ENCODE data around the gene FBXW8.

FBXW8 gene

GRCh38 chr12:117002051-117002817, 91.5 kb downstream of the FBXW8 start:
- Mint-ChIP-seq H3K27ac (peak overlapping the region; percentile 47), H3K4me1 (no peaks in the 10 kb centered on the region), H3K36me3 (ENCODE audit: low read depth) (peaks cover 32% of the 10 kb centered on the region), H3K27me3 (ENCODE audit: low read depth, poor library complexity) (no peaks in the 10 kb centered on the region), H3K9me3 (no peaks in the 10 kb centered on the region), H3K4me3 (no peak overlapping the region)
- no peak for DNase-seq
- TF ChIP-seq CTCF (IDR thresholded peaks at IDR 0.05), result no peak

GRCh38 chr12:117003883-117004404, 93.2 kb downstream of the FBXW8 start:
- no peak for TF ChIP-seq CTCF (IDR thresholded peaks at IDR 0.05)
- DNase-seq, result no peak
- Mint-ChIP-seq H3K27me3 (ENCODE audit: low read depth, poor library complexity) (no peaks in the 10 kb centered on the region), H3K9me3 (no peaks in the 10 kb centered on the region), H3K27ac (no peak overlapping the region), H3K4me3 (no peak overlapping the region), H3K4me1 (peaks cover 9% of the 10 kb centered on the region), H3K36me3 (ENCODE audit: low read depth) (peaks cover 44% of the 10 kb centered on the region)

- Mint-ChIP-seq H3K27me3 (ENCODE audit: low read depth, poor library complexity) (no peaks in the 10 kb centered on the region), H3K4me1 (peaks cover 9% of the 10 kb centered on the region), H3K4me3 (no peak overlapping the region), H3K9me3 (no peaks in the 10 kb centered on the region), H3K27ac (no peak overlapping the region), H3K36me3 (ENCODE audit: low read depth) (peaks cover 52% of the 10 kb centered on the region)
- no peak for DNase-seq
- TF ChIP-seq CTCF (IDR thresholded peaks at IDR 0.05), result no peak
Measured at GRCh38 chr12:117005417-117006046, 94.8 kb downstream of the FBXW8 start.

GRCh38 chr12:117006333-117006732, 95.6 kb downstream of the FBXW8 start:
- Mint-ChIP-seq H3K4me3 (no peak overlapping the region), H3K27ac (no peak overlapping the region), H3K36me3 (ENCODE audit: low read depth) (peaks cover 56% of the 10 kb centered on the region), H3K9me3 (no peaks in the 10 kb centered on the region), H3K4me1 (peaks cover 9% of the 10 kb centered on the region), H3K27me3 (ENCODE audit: low read depth, poor library complexity) (no peaks in the 10 kb centered on the region)
- no peak for DNase-seq
- no peak for TF ChIP-seq CTCF (IDR thresholded peaks at IDR 0.05)

GRCh38 chr12:117007577-117007976, 96.8 kb downstream of the FBXW8 start:
- Mint-ChIP-seq H3K27me3 (ENCODE audit: low read depth, poor library complexity) (no peaks in the 10 kb centered on the region), H3K27ac (no peak overlapping the region), H3K9me3 (peaks cover 4% of the 10 kb centered on the region), H3K4me1 (peaks cover 9% of the 10 kb centered on the region), H3K36me3 (ENCODE audit: low read depth) (peaks cover 68% of the 10 kb centered on the region), H3K4me3 (no peak overlapping the region)
- DNase-seq, result no peak
- no peak for TF ChIP-seq CTCF (IDR thresholded peaks at IDR 0.05)

Measured in nephron progenitor cell (in vitro differentiated cells).